ENCODE data around the gene CEP104. TPM values are rescaled to one million over a fixed set of nuclear protein-coding genes. Genes with fewer than 3 reads are reported as not detected.

The CEP104 gene
- total and polyA plus RNA-seq, 2 donors (not counting 1 experiment from before 2014, with no cell fraction given) = 27.7 to 71.8 TPM

GRCh38 chr1:3904843-3905185 is 47.8 kb upstream of the CEP104 start:
- Histone ChIP-seq H3K27ac (ENCODE audit: low read length in 2 of 2) (no peak overlapping the region), H2AFZ (ENCODE audit: insufficient read depth, low read depth, low read length, poor library complexity, severe bottlenecking) (no peak overlapping the region), H3K79me2 (ENCODE audit: control insufficient read depth, insufficient read depth, low read length) (peaks cover under 1% of the 10 kb centered on the region), H3K27me3 (replicated peaks in 1 of 4; ENCODE audit: control extremely low read depth in 1 of 4, control insufficient read depth in 3 of 4, insufficient read depth in 4 of 4, low read length in 3 of 4) (peaks cover 0 to 2% (median 0%) of the 10 kb centered on the region in 4 experiments), H3K36me3 (replicated peaks in 1 of 2; ENCODE audit: control extremely low read depth in 1 of 2, control insufficient read depth in 1 of 2, extremely low read depth in 1 of 2, insufficient read depth in 2 of 2, low read length in 1 of 2) (no peaks in the 10 kb centered on the region), H4K20me1 (ENCODE audit: control insufficient read depth, insufficient read depth, low read length, poor library complexity, severe bottlenecking) (no peaks in the 10 kb centered on the region), H3K9ac (ENCODE audit: low read length) (no peak overlapping the region), H3K9me3 (ENCODE audit: control extremely low read depth in 1 of 3, control insufficient read depth in 2 of 3, insufficient read depth in 1 of 3, low read length in 2 of 3) (no peaks in the 10 kb centered on the region), H3K4me2 (replicated peaks; ENCODE audit: low read depth, low read length, poor library complexity, severe bottlenecking) (no peak overlapping the region), H3K4me1 (ENCODE audit: control insufficient read depth in 2 of 2, insufficient read depth in 2 of 2, low read length in 2 of 2) (peaks cover 0 to 26% of the 10 kb centered on the region in 2 donors), H3K4me3 (ENCODE audit: control extremely low read depth in 1 of 5, extremely low read depth in 1 of 5, insufficient read depth in 1 of 5, low read depth in 2 of 5, low read length in 4 of 5) (no peak overlapping the region)
- TF ChIP-seq CTCF (IDR thresholded peaks at IDR 0.05) = no peak
- no peak for TF ChIP-seq EZH2 (IDR thresholded peaks at IDR 0.05; ENCODE audit: borderline replicate concordance, insufficient read depth, low read depth, low read length, poor library complexity, severe bottlenecking)
- ChIA-PET POLR2A (no interaction called here), CTCF (no interaction called here)
- peaks cover 4% of the 10 kb centered on the region for H3K27me3 Mint-ChIP-seq
- DNase-seq (no peak), ATAC-seq (ENCODE audit: low read depth) (no peak)
- no peaks in the 10 kb centered on the region for H3K9me3 Mint-ChIP-seq (ENCODE audit: insufficient read depth)
- 98% methylated on average over 4 of the region's 4 CpGs for WGBS (ENCODE audit: insufficient coverage)
- peaks cover 14% of the 10 kb centered on the region for H3K4me1 Mint-ChIP-seq
- no peak overlapping the region for H3K4me3 Mint-ChIP-seq
- no peak overlapping the region for H3K27ac Mint-ChIP-seq
- intact Hi-C loops (cut with micrococcal nuclease) = loop anchor here (5.0 to 10.0 kb wide), 2 partner anchors 250 to 1678 kb away; partner anchors contain the start of genes SKI, TP73 and WRAP73

- TF ChIP-seq CTCF (IDR thresholded peaks at IDR 0.05) (no peak), EZH2 (IDR thresholded peaks at IDR 0.05; ENCODE audit: borderline replicate concordance, insufficient read depth, low read depth, low read length, poor library complexity, severe bottlenecking) (no peak)
- no peaks in the 10 kb centered on the region for H3K9me3 ChIP-seq (ENCODE audit: control extremely low read depth in 1 of 3, control insufficient read depth in 2 of 3, insufficient read depth in 1 of 3, low read length in 2 of 3)
- peaks cover 5 to 26% of the 10 kb centered on the region in 2 donors for H3K4me1 ChIP-seq (ENCODE audit: control insufficient read depth in 2 of 2, insufficient read depth in 2 of 2, low read length in 2 of 2)
- H3K4me3 Mint-ChIP-seq = no peak overlapping the region
- no peak overlapping the region for H3K9ac ChIP-seq (ENCODE audit: low read length)
- H3K27ac ChIP-seq (ENCODE audit: low read length in 2 of 2) = no peak overlapping the region
- no peaks in the 10 kb centered on the region for H3K27me3 Mint-ChIP-seq
- H3K4me3 ChIP-seq (ENCODE audit: control extremely low read depth in 1 of 5, extremely low read depth in 1 of 5, insufficient read depth in 1 of 5, low read depth in 2 of 5, low read length in 4 of 5) = no peak overlapping the region
- ChIA-PET CTCF (no interaction called here), POLR2A (no interaction called here)
- intact Hi-C loops (cut with micrococcal nuclease) = loop anchor here (5.0 to 10.0 kb wide), 2 partner anchors 249 to 1677 kb away; partner anchors contain the start of genes SKI, TP73 and WRAP73
- ATAC-seq (ENCODE audit: low read depth) (no peak), DNase-seq (no peak)
- no peaks in the 10 kb centered on the region for H3K9me3 Mint-ChIP-seq (ENCODE audit: insufficient read depth)
- H2AFZ ChIP-seq (ENCODE audit: insufficient read depth, low read depth, low read length, poor library complexity, severe bottlenecking) = no peak overlapping the region
- H3K27me3 ChIP-seq (replicated peaks in 1 of 4; ENCODE audit: control extremely low read depth in 1 of 4, control insufficient read depth in 3 of 4, insufficient read depth in 4 of 4, low read length in 3 of 4) = no peaks in the 10 kb centered on the region
- no peak overlapping the region for H3K4me2 ChIP-seq (replicated peaks; ENCODE audit: low read depth, low read length, poor library complexity, severe bottlenecking)
- peaks cover 7% of the 10 kb centered on the region for H3K79me2 ChIP-seq (ENCODE audit: control insufficient read depth, insufficient read depth, low read length)
- 91% methylated on average over 17 of the region's 24 CpGs for WGBS (ENCODE audit: insufficient coverage)
- no peak overlapping the region for H3K27ac Mint-ChIP-seq
- H3K4me1 Mint-ChIP-seq = peaks cover 12% of the 10 kb centered on the region
- no peaks in the 10 kb centered on the region for H4K20me1 ChIP-seq (ENCODE audit: control insufficient read depth, insufficient read depth, low read length, poor library complexity, severe bottlenecking)
- no peaks in the 10 kb centered on the region for H3K36me3 ChIP-seq (replicated peaks in 1 of 2; ENCODE audit: control extremely low read depth in 1 of 2, control insufficient read depth in 1 of 2, extremely low read depth in 1 of 2, insufficient read depth in 2 of 2, low read length in 1 of 2)
Observed at GRCh38 chr1:3904006-3904842, 47.2 kb upstream of the CEP104 start.
